Activated naive CD4-positive, alpha-beta T cell treated with anti-CD3 and anti-CD28 coated beads, Interleukin-2, amount 50 U/mL, for 16 hours (primary cell): ENCODE results near the gene MED28.
"Not testable (repeated sequence)": the region's sequence is repeated elsewhere in the genome, so short reads cannot be mapped to it uniquely, and the experiment has no call there.

Experiments
- DNase-seq: peaks from one replicate; pipeline ENCODE4 v3.0.0-alpha.2; 2020

Gene MED28

GRCh38 chr4:17619416-17620105 is 5.1 kb downstream of the MED28 start:
- DNase-seq, result no peak

DNA sequence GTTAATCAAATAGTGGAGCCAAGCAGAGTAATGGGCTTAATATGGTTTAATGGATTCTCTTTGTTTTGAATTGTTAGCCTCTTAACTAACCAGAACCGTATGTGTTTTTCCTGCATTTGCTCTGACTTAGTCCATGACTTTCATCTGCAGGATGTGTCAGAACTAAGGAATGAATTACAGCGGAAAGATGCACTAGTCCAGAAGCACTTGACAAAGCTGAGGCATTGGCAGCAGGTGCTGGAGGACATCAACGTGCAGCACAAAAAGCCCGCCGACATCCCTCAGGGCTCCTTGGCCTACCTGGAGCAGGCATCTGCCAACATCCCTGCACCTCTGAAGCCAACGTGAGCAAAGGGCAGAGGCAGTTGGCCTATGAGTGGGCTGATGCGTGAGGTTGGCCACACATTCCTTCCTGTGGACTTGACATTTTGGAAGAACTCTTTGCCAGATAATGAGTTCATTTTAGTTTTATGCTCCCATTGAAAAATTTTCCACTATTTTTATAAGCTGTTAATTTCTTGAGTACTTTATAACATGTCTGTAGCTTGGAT is 9.1 kb downstream of the MED28 start:
- no peak for DNase-seq

- no peak for DNase-seq
These were observed 10.4 kb downstream of the MED28 start for GRCh38 chr4:17624821-17625220.

DNA sequence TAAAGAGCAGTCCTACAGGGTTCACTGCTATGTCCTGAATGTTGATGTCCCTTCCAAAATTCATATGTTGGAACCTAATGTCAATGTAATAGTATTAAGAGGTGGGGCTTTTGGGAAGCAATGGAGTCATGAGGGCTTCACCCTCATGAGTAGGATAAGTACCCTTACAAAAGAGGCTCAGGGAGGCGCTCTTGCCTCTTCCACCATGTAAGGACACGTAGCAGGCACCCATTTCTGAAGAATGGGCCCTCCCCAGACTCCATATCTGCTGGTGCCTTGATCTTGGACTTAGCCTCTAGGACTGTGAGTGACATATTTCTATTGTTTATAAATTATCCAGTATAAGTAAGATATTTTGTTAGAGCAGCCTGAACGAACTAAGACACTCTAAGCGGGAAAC is 15.8 kb downstream of the MED28 start:
- no peak for DNase-seq

GRCh38 chr4:17633600-17633999 is 19.2 kb downstream of the MED28 start:
- no peak for DNase-seq

DNA sequence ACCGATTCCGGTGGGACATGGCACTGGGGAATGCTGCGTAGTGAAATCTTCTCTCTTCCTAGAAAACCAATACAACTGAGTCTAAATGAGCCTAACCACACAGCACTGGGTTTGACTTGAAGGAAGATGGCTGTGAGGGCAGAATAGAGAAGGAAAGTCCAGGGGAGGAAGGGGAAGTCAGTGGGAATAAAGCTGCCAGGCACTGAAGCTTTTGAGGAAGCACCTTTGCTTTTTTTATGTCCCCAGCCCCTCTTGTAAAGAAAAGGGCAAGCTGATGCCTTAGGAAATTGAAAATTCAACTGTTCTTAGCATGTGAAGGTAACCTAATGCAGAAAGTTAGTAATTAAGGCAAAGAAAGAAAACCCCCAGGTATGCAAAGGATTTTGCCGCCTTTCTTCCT is 20.6 kb downstream of the MED28 start:
- DNase-seq, result no peak

GRCh38 chr4:17636341-17636695 is 21.9 kb downstream of the MED28 start:
- DNase-seq, result no peak

GRCh38 chr4:17636696-17637622 is 22.5 kb downstream of the MED28 start:
- DNase-seq, result peak; percentile 72

DNA sequence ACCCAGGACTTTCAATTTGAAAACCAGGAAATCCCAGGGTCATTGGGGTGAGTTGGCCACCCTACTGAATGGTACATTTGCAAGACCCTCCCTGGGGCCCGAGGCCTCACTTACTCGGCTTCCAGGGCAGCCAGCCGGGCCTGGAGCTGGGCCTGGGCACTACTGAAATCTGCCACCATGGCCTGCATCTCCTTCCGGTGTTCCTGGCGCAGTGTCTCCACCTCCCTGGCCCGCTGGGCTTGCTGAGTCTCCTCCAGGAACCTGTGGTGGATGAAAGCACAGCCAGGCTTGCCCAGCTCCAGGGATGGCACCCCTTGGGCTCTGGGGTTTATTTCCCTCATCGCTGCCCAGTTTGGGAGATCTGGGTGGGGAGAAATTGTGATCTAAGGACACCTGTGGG is 24.7 kb downstream of the MED28 start:
- no peak for DNase-seq

DNA sequence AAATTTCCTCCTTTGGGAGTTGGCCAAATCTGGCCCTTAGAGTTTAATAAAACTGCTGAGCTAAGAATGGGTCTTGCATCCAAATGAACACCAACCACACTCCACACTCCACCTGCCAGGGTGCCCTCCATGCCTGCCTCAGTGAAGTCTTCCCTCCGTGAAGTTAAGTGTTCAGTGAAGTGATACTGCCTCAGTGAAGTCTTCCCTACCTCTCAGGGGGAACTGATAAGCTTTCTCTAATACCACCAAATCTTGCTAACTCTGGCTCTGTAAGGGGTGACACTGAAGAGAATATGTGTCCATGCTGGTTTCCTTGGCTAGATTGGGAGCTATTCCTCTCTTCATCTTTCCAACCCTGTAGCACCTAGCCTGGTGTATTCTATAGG is 27.9 kb downstream of the MED28 start:
- no peak for DNase-seq

DNA sequence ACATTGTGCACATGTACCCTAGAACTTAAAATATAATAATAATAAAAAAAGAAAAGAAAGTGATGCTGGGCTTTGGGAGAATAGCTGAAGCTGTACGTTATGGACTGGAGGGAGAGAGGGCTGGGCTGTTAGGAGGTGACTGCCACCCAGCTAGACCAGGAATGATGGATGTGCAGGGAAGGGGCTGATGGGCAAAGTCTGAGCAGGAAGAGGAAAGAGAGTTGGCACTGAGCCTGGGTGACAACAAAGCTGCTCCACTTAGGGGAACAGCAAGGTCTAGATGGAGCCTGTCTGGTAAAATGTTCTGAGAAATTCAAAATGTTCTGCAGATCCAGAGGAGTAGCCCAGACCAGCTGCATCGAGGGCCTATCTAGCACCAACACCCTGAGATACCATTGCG is 32.3 kb downstream of the MED28 start:
- no peak for DNase-seq

DNA sequence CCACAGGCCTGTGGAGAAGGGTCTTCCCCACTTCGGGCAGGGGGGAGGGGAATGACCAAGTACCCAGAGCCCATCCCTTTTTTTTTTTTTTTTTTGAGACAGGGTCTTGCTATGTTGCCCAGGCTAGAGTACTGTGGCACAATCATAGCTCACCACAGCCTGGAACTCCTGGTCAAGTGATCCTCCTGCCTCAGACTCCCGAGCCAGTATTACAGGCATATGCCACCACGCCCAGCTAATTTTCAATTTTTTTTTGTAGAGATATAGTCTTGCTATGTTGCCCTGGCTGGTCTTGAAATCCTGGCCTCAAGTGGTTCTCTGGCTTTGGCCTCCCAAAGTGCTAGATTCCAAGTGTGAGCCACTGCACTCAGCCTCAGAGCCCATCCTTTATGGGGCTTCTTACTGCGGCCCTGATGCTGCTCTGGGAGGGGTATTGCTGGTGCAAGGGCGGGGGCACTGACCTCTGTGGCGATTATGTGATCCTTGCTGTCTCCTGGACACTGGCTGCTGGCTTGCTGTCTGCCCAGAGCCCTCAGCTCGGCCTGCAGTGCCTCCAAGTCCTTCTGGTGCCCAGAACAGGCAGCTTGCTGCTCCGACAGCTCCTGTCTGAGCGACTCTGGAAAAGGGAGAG is 32.9 kb downstream of the MED28 start:
- DNase-seq, result no peak

DNA sequence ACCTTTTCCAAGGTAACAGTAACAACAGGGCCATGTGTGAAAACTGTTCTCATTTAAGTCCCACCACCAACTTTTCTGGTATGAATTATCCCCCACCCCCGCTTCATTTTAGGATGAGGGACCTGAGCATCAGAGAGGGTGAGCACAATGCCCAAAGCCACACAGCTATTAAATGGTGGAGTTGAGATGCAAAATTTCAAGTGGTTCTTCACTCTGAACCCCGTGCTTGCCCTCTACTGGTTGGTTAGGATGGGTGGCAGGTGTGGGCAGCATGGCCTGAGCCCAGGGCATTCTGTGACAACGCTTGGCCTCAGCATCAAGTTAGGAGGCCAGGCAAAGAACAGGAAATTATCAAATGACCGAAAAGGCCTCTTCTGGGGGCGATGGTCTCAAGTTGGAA is 33.5 kb downstream of the MED28 start:
- DNase-seq, result no peak

GRCh38 chr4:17650406-17650805 is 36.0 kb downstream of the MED28 start:
- DNase-seq, result no peak

DNA sequence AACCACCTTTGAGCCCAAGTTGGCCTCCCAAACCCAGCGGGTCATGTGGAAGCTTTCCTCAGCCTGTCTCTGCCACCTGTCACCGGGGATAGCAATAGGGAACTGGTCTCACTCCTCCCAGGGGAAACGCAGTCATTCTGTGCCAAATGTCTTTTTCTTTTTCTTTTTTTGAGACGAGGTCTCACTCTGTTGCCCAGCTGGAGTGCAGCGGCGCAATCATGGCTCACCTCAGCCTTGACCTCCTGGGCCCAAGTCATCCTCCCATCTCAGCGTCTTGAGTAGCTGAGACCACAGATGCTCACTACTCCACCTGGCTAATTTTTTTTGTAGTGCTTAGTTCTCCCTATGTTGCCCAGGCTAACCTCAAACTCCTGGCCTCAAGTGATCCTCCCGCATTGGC is 40.3 kb downstream of the MED28 start:
- no peak for DNase-seq

DNA sequence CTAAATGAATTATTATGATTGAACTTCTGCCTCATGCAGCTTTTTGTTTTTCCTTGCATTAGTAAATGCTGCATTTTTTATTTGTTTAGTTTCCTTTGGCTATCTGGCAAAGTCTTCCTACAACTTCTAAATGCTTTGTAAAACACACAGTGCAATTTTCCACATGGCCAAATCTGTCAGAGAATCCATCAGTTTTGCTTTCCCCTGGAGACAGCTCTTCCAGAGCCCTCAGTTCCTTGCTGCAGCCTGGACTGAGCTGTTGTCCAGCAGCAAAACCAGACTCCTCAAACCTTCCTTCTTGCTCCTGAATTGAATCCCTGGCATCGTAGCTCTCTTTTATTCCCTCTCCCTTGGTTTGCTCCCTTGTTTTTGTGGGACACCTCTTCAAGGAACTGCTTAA is 42.6 kb downstream of the MED28 start:
- no peak for DNase-seq

DNA sequence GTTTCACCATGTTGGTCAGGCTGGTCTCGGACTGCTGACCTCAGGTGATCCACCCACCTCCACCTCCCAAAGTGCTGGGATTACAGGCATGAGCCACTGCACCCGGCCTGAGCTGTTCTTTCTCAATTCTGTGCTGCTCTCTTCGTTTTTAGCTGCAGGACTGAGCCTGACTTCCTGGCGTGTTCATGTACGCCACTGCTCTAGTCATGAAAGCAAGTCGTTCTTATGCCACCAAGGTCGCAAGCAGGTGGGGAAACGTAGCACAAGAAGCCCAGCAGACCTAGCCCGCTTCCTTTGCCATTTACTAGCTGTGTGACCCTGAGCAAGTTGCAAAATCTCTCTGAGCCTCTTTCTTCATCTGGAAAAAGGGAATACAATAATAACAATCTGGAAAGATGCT is 43.4 kb downstream of the MED28 start:
- DNase-seq, result no peak

GRCh38 chr4:17659196-17659595 is 44.8 kb downstream of the MED28 start:
- not testable (repeated sequence) for DNase-seq

DNA sequence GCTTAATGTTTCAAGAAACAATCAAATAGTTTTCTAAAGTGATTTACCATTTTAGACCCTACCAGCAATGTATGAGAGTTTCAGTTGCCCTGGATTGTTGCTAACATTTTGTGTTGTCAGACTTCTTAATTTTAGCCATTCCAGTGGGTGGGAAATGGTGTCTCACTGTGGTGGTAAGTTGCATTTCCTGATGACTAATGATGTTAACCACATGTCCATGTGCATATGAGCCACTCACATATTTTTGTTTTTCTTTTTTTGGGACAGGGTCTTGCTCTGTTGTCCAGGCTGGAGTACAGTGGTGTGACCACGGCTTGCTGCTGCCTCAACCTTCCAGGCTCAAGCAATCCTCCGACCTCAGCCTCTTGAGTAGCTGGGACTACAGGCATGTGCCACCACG is 48.3 kb downstream of the MED28 start:
- no peak for DNase-seq

DNA sequence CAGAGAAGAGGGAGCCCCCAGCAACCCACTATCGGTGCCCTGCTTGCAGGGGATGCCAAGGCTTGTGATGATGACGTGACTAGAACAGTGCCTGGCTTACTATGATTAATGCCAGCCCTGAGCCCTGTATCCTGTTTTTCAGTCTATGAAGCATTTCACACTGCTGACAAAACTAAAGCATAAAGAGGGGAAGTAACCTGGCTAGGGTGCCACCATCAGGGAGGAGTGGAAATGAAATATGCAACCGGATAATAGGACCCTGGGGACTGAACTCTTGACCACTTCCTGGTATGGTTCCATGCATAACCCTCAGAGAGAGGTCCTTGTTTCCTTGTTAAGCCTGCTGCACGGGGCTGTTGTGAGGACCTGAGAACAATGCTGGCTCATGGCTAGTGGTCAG is 50.3 kb downstream of the MED28 start:
- no peak for DNase-seq

DNA sequence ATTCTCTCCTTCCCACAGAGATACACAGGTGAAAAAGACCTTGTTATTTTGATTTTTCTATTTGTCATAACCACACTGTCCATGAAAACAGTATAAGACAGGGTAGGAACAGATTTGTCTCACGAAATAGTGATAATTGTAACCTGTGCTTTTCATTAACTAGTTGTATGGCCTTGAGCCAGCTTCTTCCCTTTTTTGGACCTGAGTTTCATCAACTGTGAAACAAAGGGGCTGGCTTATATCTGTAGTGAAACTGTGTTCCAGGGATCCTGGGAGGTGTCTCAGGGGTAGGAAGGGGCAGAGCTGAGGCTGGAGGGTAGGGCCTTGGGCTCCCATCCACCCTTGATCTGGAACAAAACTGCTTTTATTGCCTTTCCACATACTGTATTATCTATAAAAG is 50.9 kb downstream of the MED28 start:
- DNase-seq, result no peak

DNA sequence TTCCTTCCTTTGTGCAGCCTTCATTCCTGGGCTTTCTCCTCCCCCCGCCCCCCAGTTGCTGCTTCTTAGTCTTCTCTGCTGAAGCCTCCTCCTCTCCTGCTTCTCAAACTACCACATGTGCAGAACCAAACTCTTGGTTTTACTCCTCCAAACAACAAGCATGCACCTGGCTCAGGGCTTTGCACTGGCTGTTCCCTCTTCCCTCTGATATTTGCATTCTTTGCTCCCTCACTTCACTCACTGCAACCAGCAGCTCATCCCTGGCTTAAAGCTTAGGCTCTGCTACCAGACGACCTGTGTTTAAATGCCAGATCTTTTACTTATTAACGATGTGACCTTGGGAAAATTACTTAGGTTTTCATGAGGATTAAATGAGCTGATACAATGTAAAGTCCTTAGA is 51.4 kb downstream of the MED28 start:
- no peak for DNase-seq

GRCh38 chr4:17667253-17667652 is 52.8 kb downstream of the MED28 start:
- no peak for DNase-seq
